ENCODE measurements around the gene PIGQ.

DNA sequence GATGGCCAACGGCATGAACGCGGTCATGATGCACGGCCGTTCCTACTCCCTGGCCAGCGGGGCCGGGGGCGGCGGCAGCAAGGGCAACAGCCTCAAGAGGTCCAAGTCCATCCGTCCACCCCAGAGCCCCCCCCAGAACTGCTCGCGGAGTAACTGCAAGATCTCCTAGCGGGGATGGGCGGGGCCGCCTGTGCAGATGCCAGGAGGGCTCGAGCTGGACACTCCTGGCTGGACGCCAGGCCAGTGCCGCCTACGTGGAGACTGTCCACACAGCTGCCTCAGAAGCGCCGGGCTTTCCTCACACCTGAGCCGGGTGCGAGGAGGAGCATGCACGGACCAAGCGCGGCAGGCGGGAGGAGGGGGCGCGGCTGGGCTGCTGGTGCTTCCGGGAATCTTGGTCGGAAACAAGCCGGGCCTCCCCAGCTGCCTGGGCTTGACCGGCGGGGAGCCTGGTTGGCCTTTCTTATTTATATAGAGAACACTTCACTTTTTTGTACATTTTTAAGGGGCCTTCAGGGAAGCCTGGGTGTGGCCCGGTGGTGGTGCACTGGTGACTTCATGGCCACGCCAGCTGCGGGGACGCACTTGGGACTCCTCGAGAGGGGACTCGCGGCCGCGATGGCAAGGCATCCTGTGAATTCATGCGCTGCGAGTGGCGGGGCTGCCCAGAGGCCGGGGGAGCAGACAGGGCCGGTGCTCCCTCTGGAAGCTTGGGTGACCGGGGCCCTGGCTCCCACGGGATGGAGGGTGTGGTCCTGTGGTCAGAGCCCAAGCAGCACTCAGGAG lies 57.9 kb downstream of the PIGQ start:
- TF ChIP-seq, protein P1, sequence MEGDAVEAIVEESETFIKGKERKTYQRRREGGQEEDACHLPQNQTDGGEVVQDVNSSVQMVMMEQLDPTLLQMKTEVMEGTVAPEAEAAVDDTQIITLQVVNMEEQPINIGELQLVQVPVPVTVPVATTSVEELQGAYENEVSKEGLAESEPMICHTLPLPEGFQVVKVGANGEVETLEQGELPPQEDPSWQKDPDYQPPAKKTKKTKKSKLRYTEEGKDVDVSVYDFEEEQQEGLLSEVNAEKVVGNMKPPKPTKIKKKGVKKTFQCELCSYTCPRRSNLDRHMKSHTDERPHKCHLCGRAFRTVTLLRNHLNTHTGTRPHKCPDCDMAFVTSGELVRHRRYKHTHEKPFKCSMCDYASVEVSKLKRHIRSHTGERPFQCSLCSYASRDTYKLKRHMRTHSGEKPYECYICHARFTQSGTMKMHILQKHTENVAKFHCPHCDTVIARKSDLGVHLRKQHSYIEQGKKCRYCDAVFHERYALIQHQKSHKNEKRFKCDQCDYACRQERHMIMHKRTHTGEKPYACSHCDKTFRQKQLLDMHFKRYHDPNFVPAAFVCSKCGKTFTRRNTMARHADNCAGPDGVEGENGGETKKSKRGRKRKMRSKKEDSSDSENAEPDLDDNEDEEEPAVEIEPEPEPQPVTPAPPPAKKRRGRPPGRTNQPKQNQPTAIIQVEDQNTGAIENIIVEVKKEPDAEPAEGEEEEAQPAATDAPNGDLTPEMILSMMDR (IDR thresholded peaks at IDR 0.05) = no peak
- no peak for TF ChIP-seq POLR2A (IDR thresholded peaks at IDR 0.05)
